ENCODE results near the gene ACE. TPM values are rescaled to one million over a fixed set of nuclear protein-coding genes. Genes with fewer than 3 reads are reported as not detected.

The ACE gene
- total RNA-seq, 3 donors from 2014 or later (not counting 1 experiment from before 2014, with no cell fraction given), result 0.86 to 1.2 (median 1.0) TPM

DNA sequence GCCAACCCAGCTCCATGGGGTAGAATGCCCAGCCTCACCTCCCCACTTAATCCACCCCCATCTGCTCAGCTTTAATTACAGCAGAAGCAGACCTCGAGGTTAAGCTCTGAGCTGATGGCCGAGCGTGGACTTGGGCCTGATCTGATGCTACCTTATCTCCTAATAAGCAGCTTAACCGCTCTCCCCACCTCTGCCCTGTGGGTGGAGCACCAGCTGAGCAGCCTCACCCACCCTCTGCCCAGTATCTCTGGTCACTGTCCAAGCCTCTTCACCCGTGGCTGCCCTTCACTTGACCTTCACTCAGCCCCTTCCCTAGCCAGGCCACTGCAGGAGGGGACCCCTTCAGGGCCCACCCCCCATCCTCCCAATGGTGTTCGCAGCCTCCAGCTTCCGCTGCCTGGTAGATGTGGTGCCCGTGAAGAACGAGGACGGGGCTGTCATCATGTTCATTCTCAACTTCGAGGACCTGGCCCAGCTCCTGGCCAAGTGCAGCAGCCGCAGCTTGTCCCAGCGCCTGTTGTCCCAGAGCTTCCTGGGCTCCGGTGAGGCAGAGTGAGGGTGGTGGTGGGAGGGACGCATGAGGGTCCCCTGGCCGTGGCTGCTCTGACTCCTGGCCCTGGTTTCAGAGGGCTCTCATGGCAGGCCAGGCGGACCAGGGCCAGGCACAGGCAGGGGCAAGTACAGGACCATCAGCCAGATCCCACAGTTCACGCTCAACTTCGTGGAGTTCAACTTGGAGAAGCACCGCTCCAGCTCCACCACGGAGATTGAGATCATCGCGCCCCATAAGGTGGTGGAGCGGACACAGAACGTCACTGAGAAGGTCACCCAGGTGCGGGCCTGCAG lies 53.1 kb downstream of the ACE start:
- TF ChIP-seq, protein P1, sequence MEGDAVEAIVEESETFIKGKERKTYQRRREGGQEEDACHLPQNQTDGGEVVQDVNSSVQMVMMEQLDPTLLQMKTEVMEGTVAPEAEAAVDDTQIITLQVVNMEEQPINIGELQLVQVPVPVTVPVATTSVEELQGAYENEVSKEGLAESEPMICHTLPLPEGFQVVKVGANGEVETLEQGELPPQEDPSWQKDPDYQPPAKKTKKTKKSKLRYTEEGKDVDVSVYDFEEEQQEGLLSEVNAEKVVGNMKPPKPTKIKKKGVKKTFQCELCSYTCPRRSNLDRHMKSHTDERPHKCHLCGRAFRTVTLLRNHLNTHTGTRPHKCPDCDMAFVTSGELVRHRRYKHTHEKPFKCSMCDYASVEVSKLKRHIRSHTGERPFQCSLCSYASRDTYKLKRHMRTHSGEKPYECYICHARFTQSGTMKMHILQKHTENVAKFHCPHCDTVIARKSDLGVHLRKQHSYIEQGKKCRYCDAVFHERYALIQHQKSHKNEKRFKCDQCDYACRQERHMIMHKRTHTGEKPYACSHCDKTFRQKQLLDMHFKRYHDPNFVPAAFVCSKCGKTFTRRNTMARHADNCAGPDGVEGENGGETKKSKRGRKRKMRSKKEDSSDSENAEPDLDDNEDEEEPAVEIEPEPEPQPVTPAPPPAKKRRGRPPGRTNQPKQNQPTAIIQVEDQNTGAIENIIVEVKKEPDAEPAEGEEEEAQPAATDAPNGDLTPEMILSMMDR (IDR thresholded peaks at IDR 0.05), result no peak
- no peak for ATAC-seq

DNA sequence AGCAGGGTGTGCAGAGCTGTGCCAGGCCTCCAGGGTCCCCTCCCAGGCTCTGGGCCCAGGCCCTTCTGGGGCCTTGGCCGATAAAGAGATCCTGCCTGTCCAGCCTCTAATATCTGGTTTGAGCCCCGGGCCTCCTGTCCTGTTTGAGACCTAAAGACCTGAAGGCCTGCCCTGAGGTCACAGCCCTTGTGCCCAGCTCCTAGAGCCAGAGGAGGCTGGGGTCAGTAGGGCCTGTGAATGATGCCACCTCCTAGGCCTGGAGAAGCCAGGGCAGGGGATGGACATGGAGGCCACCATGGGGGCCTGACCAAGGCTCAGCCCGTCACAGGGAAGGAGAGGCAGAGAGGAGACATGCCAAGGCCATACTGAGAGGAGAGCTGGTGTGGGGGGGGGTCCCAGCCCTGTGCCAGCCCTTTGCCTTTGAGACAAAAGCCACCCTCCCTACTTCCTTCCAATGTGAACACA lies 53.7 kb downstream of the ACE start:
- Histone ChIP-seq H3K27me3 (ENCODE audit: control insufficient read depth, insufficient read depth, low read length) (no peaks in the 10 kb centered on the region), H3K4me3 (ENCODE audit: low read length) (no peak overlapping the region), H3K36me3 (ENCODE audit: control insufficient read depth, insufficient read depth, low read length) (no peaks in the 10 kb centered on the region), H3K4me1 (ENCODE audit: control insufficient read depth, insufficient read depth, low read length) (no peaks in the 10 kb centered on the region), H3K27ac (ENCODE audit: low read length) (no peak overlapping the region), H3K9me3 (ENCODE audit: control insufficient read depth, insufficient read depth, low read length) (no peaks in the 10 kb centered on the region)
- no peak overlapping the region for H3K4me3 Mint-ChIP-seq
- intact Hi-C loops (cut with micrococcal nuclease), result no loop called here
- no peaks in the 10 kb centered on the region for H3K36me3 Mint-ChIP-seq
- DNase-seq (no peak), ATAC-seq (no peak)
- H3K27ac Mint-ChIP-seq, result no peak overlapping the region
- TF ChIP-seq, protein P1 (IDR thresholded peaks at IDR 0.05), result no peak
- H3K27me3 Mint-ChIP-seq (ENCODE audit: low read depth in 2 of 2), result peaks cover 7 to 10% of the 10 kb centered on the region in 2 donors
- no peaks in the 10 kb centered on the region for H3K4me1 Mint-ChIP-seq
- no peaks in the 10 kb centered on the region for H3K9me3 Mint-ChIP-seq
- 78% methylated on average over 3 of the region's 3 CpGs for WGBS (ENCODE audit: insufficient coverage)

More for the DNA sequence above, 53.1 kb downstream of the ACE start:
- H3K27me3 Mint-ChIP-seq (ENCODE audit: low read depth in 2 of 2), result peaks cover 8 to 17% of the 10 kb centered on the region in 2 donors
- no peaks in the 10 kb centered on the region for H3K9me3 ChIP-seq (ENCODE audit: control insufficient read depth, insufficient read depth, low read length)
- no peaks in the 10 kb centered on the region for H3K27me3 ChIP-seq (ENCODE audit: control insufficient read depth, insufficient read depth, low read length)
- no peaks in the 10 kb centered on the region for H3K36me3 ChIP-seq (ENCODE audit: control insufficient read depth, insufficient read depth, low read length)
- no peaks in the 10 kb centered on the region for H3K4me1 ChIP-seq (ENCODE audit: control insufficient read depth, insufficient read depth, low read length)
- H3K4me3 Mint-ChIP-seq, result no peak overlapping the region
- WGBS (ENCODE audit: insufficient coverage), result 89% methylated on average over 26 of the region's 26 CpGs
- H3K4me3 ChIP-seq (ENCODE audit: low read length), result no peak overlapping the region
- no peaks in the 10 kb centered on the region for H3K4me1 Mint-ChIP-seq
- H3K27ac ChIP-seq (ENCODE audit: low read length), result no peak overlapping the region
- H3K9me3 Mint-ChIP-seq, result no peaks in the 10 kb centered on the region
- no peaks in the 10 kb centered on the region for H3K36me3 Mint-ChIP-seq
- intact Hi-C loops (cut with micrococcal nuclease), result no loop called here
- H3K27ac Mint-ChIP-seq, result no peak overlapping the region
- DNase-seq, result no peak

DNA sequence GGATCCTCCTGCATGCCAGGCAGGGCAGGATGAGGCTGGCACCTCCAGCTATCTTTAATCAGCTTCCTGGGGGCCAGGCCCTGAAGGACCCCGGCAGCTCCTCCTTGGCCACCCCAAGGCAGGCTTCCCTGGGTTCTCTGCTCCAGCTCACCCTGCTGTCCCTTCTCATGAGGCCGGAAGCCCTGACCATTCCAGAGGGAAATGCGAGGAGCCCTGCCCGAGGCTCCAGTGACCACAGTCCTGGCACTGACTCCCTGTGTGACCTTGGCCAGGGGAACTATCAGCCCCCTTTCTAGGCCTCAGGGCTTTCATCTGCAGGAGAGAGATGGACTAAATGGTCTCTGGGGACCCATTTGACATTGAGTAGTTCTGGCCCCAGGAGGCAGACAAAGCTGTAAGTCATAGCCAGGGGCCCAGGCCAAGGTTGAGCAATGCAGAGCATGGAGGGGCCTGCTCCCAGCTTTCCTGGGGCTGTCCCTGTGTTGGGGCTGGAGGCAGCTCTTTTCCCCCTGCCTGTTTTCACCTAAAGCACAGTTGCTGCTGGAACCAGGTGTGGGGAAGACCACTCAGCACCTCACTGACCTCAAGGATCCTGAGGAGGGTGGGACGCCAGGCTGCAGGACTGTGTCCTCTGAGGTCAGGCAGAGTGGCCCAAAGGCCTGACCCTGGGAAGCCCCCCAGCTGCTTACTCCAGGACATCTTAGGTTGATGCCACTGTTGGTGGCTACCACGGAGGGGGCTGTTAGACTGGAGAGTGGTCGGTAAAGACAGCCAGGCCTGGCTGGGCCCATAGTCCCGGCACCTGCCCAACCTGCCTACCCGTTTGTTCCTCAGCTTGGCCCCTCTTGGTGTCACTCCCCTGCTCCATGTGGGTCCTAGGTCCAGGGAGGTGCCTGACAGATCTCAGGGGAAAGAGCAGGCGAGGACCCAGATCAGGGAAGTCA lies 54.4 kb downstream of the ACE start:
- H3K4me1 Mint-ChIP-seq, result no peaks in the 10 kb centered on the region
- 91% methylated on average over 10 of the region's 10 CpGs for WGBS (ENCODE audit: insufficient coverage)
- no peak overlapping the region for H3K27ac Mint-ChIP-seq
- no peak for ATAC-seq
- H3K27me3 Mint-ChIP-seq (ENCODE audit: low read depth in 2 of 2), result peaks cover 9 to 10% of the 10 kb centered on the region in 2 donors
- no peak overlapping the region for H3K27ac ChIP-seq (ENCODE audit: low read length)
- no peaks in the 10 kb centered on the region for H3K4me1 ChIP-seq (ENCODE audit: control insufficient read depth, insufficient read depth, low read length)
- H3K9me3 ChIP-seq (ENCODE audit: control insufficient read depth, insufficient read depth, low read length), result no peaks in the 10 kb centered on the region
- H3K36me3 Mint-ChIP-seq, result no peaks in the 10 kb centered on the region
- TF ChIP-seq, protein P1 (IDR thresholded peaks at IDR 0.05), result no peak
- H3K4me3 Mint-ChIP-seq, result no peak overlapping the region
- intact Hi-C loops (cut with micrococcal nuclease), result no loop called here
- H3K36me3 ChIP-seq (ENCODE audit: control insufficient read depth, insufficient read depth, low read length), result no peaks in the 10 kb centered on the region
- no peaks in the 10 kb centered on the region for H3K9me3 Mint-ChIP-seq
- no peak for DNase-seq
- no peak overlapping the region for H3K4me3 ChIP-seq (ENCODE audit: low read length)
- no peaks in the 10 kb centered on the region for H3K27me3 ChIP-seq (ENCODE audit: control insufficient read depth, insufficient read depth, low read length)

All from natural killer cell (primary cell).